Endothelial cell of umbilical vein (primary cell): Measurements from ENCODE around the gene SNX2. TPM values are rescaled to one million over a fixed set of nuclear protein-coding genes. Genes with fewer than 3 reads are reported as not detected.

Experiments used
- BruUV-seq: library from RNA; stranded (reverse); fragments of 400-500 nt; replicated peaks from 2 replicates; lab custom pipeline; 2021; lab: Mats Ljungman, UMichigan
- CTCF ChIA-PET: fragments of 300-600, 350-600 bp; sonication (Branson Sonifier 250); formaldehyde crosslinking; loops from one replicate; lab custom pipeline; 2021; ENCODE audit warnings: antibody characterized with exemption, inconsistent platforms; lab: Charles Lee
- POLR2A ChIA-PET: fragments of 300-600, 350-600 bp; sonication (Branson Sonifier 250); formaldehyde crosslinking; loops from one replicate; lab custom pipeline; 2021; ENCODE audit warnings: antibody characterized with exemption, inconsistent platforms; lab: Charles Lee
- DNase-seq: peaks from one replicate; pipeline ENCODE4 v3.0.0-alpha.2; 2011; ENCODE audit warnings: low read depth, low spot score
- FAIRE-seq: peaks from 2 replicates; lab custom pipeline; 2011; peaks lifted over from hg19 to GRCh38; lab: Jason Lieb, UNC
- H2AFZ ChIP-seq: 2 replicates; pipeline ENCODE4 v1.6.0; 2012; ENCODE audit warnings: low read depth, low read length, control low read depth, inconsistent platforms
- H3K27ac ChIP-seq: 2 replicates; pipeline ENCODE4 v1.5.1; 2011; ENCODE audit warnings: low read depth, mild to moderate bottlenecking, control low read depth, low read length, moderate library complexity; ENCODE audit not compliant: insufficient read depth
- H3K27me3 ChIP-seq, 2 experiments: 2 replicates each; pipeline versions ENCODE4 v1.6.0 to v1.6.1; 2011; ENCODE audit warnings: low read length in 2 of 2, mixed read lengths in 1 of 2; ENCODE audit not compliant: control insufficient read depth in 2 of 2, insufficient read depth in 2 of 2
- H3K36me3 ChIP-seq, 2 experiments: 2 replicates in 1 of 2; 3 replicates in 1 of 2; pipeline ENCODE4 v1.5.1; 2011; ENCODE audit warnings: low read length in 2 of 2, mild to moderate bottlenecking in 1 of 2, moderate library complexity in 1 of 2; ENCODE audit not compliant: control insufficient read depth in 2 of 2, insufficient read depth in 2 of 2; ENCODE audit errors: extremely low read depth in 1 of 2
- H3K4me1 ChIP-seq: 3 replicates; pipeline ENCODE4 v1.5.1; 2011; ENCODE audit warnings: mild to moderate bottlenecking, low read length; ENCODE audit not compliant: control insufficient read depth, insufficient read depth; ENCODE audit errors: extremely low read depth
- H3K4me2 ChIP-seq: 2 replicates; pipeline ENCODE4 v1.6.1; 2011; ENCODE audit warnings: low read length, control low read depth, mixed read lengths; ENCODE audit not compliant: insufficient read depth
- H3K4me3 ChIP-seq, 3 experiments: fragments of 200-600 bp in 1 of 3; sonication (generic), shearing (Covaris generic) in 1 of 3; replicated peaks in 1 of 3; 2 replicates each; pipeline ENCODE4 v1.5.1; 2011 to 2016; ENCODE audit warnings: control low read depth in 3 of 3, low read length in 3 of 3, mild to moderate bottlenecking in 2 of 3, inconsistent platforms in 1 of 3, low read depth in 1 of 3, moderate library complexity in 1 of 3; ENCODE audit not compliant: insufficient read depth in 1 of 3
- H3K79me2 ChIP-seq: 2 replicates; pipeline ENCODE4 v1.6.0; 2012; ENCODE audit warnings: low read length, inconsistent platforms; ENCODE audit not compliant: control insufficient read depth, insufficient read depth
- H3K9ac ChIP-seq: replicated peaks from 2 replicates; pipeline ENCODE3; 2011; ENCODE audit warnings: low read length, control low read depth; ENCODE audit not compliant: insufficient read depth; ENCODE audit errors: extremely low read depth
- H3K9me1 ChIP-seq: replicated peaks from 3 replicates; pipeline ENCODE4 v1.6.0; 2011; ENCODE audit warnings: mild to moderate bottlenecking, low read length; ENCODE audit not compliant: control insufficient read depth, insufficient read depth; ENCODE audit errors: extremely low read depth
- H3K9me3 ChIP-seq: replicated peaks from 2 replicates; pipeline ENCODE4 v1.5.1; 2012; ENCODE audit warnings: low read length, inconsistent platforms; ENCODE audit not compliant: control insufficient read depth, insufficient read depth
- H4K20me1 ChIP-seq: replicated peaks from 2 replicates; pipeline ENCODE3; 2011; ENCODE audit warnings: mild to moderate bottlenecking, low read length; ENCODE audit not compliant: control insufficient read depth, insufficient read depth; ENCODE audit errors: extremely low read depth
- EZH2 ChIP-seq: IDR thresholded peaks from 2 replicates; pipeline ENCODE4 v1.6.1; 2012; ENCODE audit warnings: borderline replicate concordance, low read depth, mild to moderate bottlenecking, moderate library complexity, low read length, inconsistent platforms; ENCODE audit not compliant: severe bottlenecking
- FOS ChIP-seq: IDR thresholded peaks from 2 replicates; pipeline ENCODE4 v1.6.1; 2011; ENCODE audit warnings: mild to moderate bottlenecking, low read length, moderate library complexity, borderline replicate concordance; ENCODE audit not compliant: insufficient read depth
- GATA2 ChIP-seq: IDR thresholded peaks from 2 replicates; pipeline ENCODE4 v1.7.0; 2011; ENCODE audit warnings: low read depth, mild to moderate bottlenecking, moderate library complexity, mixed read lengths, low read length; ENCODE audit not compliant: insufficient read length, insufficient read depth
- JUN ChIP-seq: IDR thresholded peaks from 2 replicates; pipeline ENCODE4 v1.6.1; 2011; ENCODE audit warnings: borderline replicate concordance, low read depth; ENCODE audit not compliant: insufficient read length, insufficient read depth
- MYC ChIP-seq: IDR thresholded peaks from one replicate; pipeline ENCODE4 v1.6.1; 2011; ENCODE audit warnings: mild to moderate bottlenecking, low read depth, low read length
- POLR2A ChIP-seq: IDR thresholded peaks from 2 replicates; pipeline ENCODE4 v1.6.1; 2012; ENCODE audit warnings: low read depth, mild to moderate bottlenecking, control low read depth, low read length
- POLR2AphosphoS5 ChIP-seq: IDR thresholded peaks from 2 replicates; pipeline ENCODE4 v1.6.1; 2012; ENCODE audit warnings: low read depth, mild to moderate bottlenecking, control low read depth, low read length, moderate library complexity; ENCODE audit not compliant: insufficient read depth
- dilution Hi-C: fragments of 300-500 bp; cut with MboI; formaldehyde crosslinking; loops from one replicate; pipeline ENCODE4 v1.15.0; 2019; ENCODE audit warnings: low sequenced_read_pairs; ENCODE audit not compliant: extremely low pct_ligation_motif_present
- intact Hi-C: fragments of 100-400 bp; cut with micrococcal nuclease; formaldehyde crosslinking; loops from one replicate; pipeline ENCODE4 v1.10.0; 2022
- polyA plus RNA-seq, 4 experiments: library from polyadenylated mRNA; depleted of rRNA in 3 of 4; stranded (reverse) in 3 of 4; unstranded in 1 of 4; fragments of >200 nt; gene quantifications; 2 replicates each; pipeline versions ENCODE4 v1.2.1 to v1.2.3, GENCODE V29; 2011 to 2012; ENCODE audit warnings: missing spikeins in 1 of 4
- total RNA-seq: library from RNA; stranded (reverse); gene quantifications from 2 replicates; pipeline ENCODE4 v1.2.3, GENCODE V29; 2021
- TF ChIP-seq, protein P1 (sequence below): IDR thresholded peaks from 2 replicates; pipeline ENCODE4 v1.6.1; 2011; ENCODE audit not compliant: insufficient read depth, insufficient read length
- TF ChIP-seq, protein P2 (sequence below), 2 donors: IDR thresholded peaks; 1 replicate in 1 of 2; 2 replicates in 1 of 2; pipeline ENCODE4 v1.5.1; 2011; ENCODE audit warnings: low read length in 2 of 2, mild to moderate bottlenecking in 2 of 2, moderate library complexity in 2 of 2, control low read depth in 1 of 2, inconsistent platforms in 1 of 2, low read depth in 1 of 2; ENCODE audit not compliant: insufficient read depth in 1 of 2; ENCODE audit errors: extremely low read depth in 1 of 2

SNX2 gene
- total and polyA plus RNA-seq, 2 donors (not counting 3 experiments of a cell fraction or from before 2014, with no cell fraction given), result 14.4 to 51.2 TPM

DNA sequence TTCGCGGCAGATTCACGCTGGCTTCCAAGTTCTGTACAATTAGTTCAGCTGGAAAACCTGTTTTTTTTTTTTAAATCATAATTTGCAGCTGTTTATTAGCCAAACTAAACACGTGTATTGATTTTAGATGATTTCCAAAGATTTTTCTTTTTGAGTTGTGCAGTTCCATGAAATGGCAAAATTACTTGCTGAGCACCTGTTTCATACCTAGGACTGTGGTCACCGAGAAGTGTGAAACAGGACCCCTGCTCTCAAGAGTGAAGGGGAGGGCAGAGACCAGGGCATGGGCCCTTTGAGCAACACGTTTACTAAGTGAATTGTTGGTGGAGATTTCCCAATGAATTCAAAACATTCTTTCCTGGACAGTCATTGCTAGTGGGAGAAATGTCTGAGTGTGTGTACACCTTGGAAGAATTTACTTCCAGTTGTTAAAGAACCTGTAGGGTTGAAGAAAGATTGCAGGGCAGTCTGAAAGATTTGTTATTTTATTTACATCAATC, 71.2 kb downstream of the SNX2 start:
- Histone ChIP-seq H2AFZ (peak overlapping the region; percentile 89), H3K4me2 (peak overlapping the region; percentile 78), H3K9me3 (no peaks in the 10 kb centered on the region), H3K4me1 (peaks cover 18% of the 10 kb centered on the region), H3K4me3 (peak overlapping the region; percentile 66 to 95 (median 93)), H3K27ac (no peak overlapping the region), H3K9ac (peak overlapping the region; percentile 80), H3K27me3 (no peaks in the 10 kb centered on the region), H3K36me3 (no peaks in the 10 kb centered on the region), H3K79me2 (no peaks in the 10 kb centered on the region), H3K9me1 (no peaks in the 10 kb centered on the region), H4K20me1 (no peaks in the 10 kb centered on the region)
- TSS peak; percentile 47 for BruUV-seq
- dilution Hi-C loops (no loop called here), intact Hi-C loops (loop anchor here (5.0 to 10.0 kb wide), 3 partner anchors 246 to 669 kb away; partner anchors contain the start of gene CSNK1G3)
- FAIRE-seq (no peak), DNase-seq (no peak)
- CTCF ChIA-PET, result interaction anchor here (0.7 to 3.6 kb wide), 6 partner anchors 11 to 745 kb away, joined by 3 to 21 read pairs (median 5); no protein-coding TSS in a partner anchor
- TF ChIP-seq, protein P1, sequence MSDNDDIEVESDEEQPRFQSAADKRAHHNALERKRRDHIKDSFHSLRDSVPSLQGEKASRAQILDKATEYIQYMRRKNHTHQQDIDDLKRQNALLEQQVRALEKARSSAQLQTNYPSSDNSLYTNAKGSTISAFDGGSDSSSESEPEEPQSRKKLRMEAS, result no peak
- TF ChIP-seq GATA2, result no peak
- TF ChIP-seq POLR2A, result no peak
- TF ChIP-seq, protein P2, sequence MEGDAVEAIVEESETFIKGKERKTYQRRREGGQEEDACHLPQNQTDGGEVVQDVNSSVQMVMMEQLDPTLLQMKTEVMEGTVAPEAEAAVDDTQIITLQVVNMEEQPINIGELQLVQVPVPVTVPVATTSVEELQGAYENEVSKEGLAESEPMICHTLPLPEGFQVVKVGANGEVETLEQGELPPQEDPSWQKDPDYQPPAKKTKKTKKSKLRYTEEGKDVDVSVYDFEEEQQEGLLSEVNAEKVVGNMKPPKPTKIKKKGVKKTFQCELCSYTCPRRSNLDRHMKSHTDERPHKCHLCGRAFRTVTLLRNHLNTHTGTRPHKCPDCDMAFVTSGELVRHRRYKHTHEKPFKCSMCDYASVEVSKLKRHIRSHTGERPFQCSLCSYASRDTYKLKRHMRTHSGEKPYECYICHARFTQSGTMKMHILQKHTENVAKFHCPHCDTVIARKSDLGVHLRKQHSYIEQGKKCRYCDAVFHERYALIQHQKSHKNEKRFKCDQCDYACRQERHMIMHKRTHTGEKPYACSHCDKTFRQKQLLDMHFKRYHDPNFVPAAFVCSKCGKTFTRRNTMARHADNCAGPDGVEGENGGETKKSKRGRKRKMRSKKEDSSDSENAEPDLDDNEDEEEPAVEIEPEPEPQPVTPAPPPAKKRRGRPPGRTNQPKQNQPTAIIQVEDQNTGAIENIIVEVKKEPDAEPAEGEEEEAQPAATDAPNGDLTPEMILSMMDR (IDR thresholded peaks at IDR 0.05; ENCODE audit: extremely low read depth in 1 of 2, insufficient read depth in 1 of 2, low read depth in 1 of 2, low read length in 2 of 2), result no peak
- no peak for TF ChIP-seq POLR2AphosphoS5
- TF ChIP-seq MYC, result no peak
- no peak for TF ChIP-seq JUN
- no peak for TF ChIP-seq EZH2
- TF ChIP-seq FOS, result no peak
- POLR2A ChIA-PET, result no interaction called here
